ENCODE data around the gene CIT.

DNA sequence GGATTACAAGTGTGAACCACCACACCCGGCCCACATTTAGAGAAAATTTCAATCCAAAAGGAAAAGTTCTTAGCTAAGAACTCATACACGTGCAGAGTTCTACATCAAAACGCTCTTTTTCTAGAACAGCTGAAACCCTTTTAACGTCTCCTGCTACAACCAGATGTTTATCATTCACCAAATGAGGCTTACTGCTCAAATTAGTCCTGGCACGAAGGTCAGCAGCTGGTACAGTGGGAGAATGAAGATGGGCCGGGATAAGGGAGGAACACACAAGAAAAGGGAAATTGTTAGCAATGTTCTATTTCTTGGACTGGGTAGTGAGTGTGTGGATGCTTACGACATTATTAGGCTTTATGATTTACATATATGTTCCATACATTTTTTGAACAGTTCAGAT is 171.9 kb downstream of the CIT start:
- TF ChIP-seq, protein P1, sequence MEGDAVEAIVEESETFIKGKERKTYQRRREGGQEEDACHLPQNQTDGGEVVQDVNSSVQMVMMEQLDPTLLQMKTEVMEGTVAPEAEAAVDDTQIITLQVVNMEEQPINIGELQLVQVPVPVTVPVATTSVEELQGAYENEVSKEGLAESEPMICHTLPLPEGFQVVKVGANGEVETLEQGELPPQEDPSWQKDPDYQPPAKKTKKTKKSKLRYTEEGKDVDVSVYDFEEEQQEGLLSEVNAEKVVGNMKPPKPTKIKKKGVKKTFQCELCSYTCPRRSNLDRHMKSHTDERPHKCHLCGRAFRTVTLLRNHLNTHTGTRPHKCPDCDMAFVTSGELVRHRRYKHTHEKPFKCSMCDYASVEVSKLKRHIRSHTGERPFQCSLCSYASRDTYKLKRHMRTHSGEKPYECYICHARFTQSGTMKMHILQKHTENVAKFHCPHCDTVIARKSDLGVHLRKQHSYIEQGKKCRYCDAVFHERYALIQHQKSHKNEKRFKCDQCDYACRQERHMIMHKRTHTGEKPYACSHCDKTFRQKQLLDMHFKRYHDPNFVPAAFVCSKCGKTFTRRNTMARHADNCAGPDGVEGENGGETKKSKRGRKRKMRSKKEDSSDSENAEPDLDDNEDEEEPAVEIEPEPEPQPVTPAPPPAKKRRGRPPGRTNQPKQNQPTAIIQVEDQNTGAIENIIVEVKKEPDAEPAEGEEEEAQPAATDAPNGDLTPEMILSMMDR (IDR thresholded peaks at IDR 0.05), result no peak
- TF ChIP-seq POLR2AphosphoS5 (IDR thresholded peaks at IDR 0.05; ENCODE audit: low read depth, low read length) (no peak), TCF7L2 (IDR thresholded peaks at IDR 0.05; ENCODE audit: low read depth, low read length) (no peak)
- TF ChIP-seq, protein P2, sequence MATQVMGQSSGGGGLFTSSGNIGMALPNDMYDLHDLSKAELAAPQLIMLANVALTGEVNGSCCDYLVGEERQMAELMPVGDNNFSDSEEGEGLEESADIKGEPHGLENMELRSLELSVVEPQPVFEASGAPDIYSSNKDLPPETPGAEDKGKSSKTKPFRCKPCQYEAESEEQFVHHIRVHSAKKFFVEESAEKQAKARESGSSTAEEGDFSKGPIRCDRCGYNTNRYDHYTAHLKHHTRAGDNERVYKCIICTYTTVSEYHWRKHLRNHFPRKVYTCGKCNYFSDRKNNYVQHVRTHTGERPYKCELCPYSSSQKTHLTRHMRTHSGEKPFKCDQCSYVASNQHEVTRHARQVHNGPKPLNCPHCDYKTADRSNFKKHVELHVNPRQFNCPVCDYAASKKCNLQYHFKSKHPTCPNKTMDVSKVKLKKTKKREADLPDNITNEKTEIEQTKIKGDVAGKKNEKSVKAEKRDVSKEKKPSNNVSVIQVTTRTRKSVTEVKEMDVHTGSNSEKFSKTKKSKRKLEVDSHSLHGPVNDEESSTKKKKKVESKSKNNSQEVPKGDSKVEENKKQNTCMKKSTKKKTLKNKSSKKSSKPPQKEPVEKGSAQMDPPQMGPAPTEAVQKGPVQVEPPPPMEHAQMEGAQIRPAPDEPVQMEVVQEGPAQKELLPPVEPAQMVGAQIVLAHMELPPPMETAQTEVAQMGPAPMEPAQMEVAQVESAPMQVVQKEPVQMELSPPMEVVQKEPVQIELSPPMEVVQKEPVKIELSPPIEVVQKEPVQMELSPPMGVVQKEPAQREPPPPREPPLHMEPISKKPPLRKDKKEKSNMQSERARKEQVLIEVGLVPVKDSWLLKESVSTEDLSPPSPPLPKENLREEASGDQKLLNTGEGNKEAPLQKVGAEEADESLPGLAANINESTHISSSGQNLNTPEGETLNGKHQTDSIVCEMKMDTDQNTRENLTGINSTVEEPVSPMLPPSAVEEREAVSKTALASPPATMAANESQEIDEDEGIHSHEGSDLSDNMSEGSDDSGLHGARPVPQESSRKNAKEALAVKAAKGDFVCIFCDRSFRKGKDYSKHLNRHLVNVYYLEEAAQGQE (IDR thresholded peaks at IDR 0.05; ENCODE audit: insufficient read depth in 1 of 2, low read depth in 2 of 2, low read length in 1 of 2), result no peak
